Type B pancreatic cell (in vitro differentiated cells): ENCODE data around the gene XPO6. TPM values are rescaled to one million over a fixed set of nuclear protein-coding genes. Genes with fewer than 3 reads are reported as not detected.
A peak's percentile ranks its signal among the peaks of the same experiment; 100 is the strongest.

Experiments used
- DNase-seq: peaks from one replicate; pipeline ENCODE4 v3.0.0; 2021; ENCODE audit warnings: mixed read lengths; ENCODE audit not compliant: unreplicated experiment; ENCODE audit errors: extremely low spot score
- H3K27ac Mint-ChIP-seq: 2 replicates; pipeline ENCODE4 v1.8.0; 2021; ENCODE audit warnings: mild to moderate bottlenecking, mixed read lengths
- H3K27me3 Mint-ChIP-seq: 2 replicates; pipeline ENCODE4 v1.8.0; 2021; ENCODE audit warnings: mixed read lengths
- H3K36me3 Mint-ChIP-seq: 2 replicates; pipeline ENCODE4 v1.8.0; 2021; ENCODE audit warnings: mixed read lengths
- H3K4me1 Mint-ChIP-seq: one replicate; pipeline ENCODE4 v1.8.0; 2021; ENCODE audit warnings: mixed read lengths; ENCODE audit not compliant: unreplicated experiment
- H3K4me3 Mint-ChIP-seq: 2 replicates; pipeline ENCODE4 v1.8.0; 2021; ENCODE audit warnings: mild to moderate bottlenecking, mixed read lengths
- H3K9me3 Mint-ChIP-seq: 2 replicates; pipeline ENCODE4 v1.8.0; 2021; ENCODE audit warnings: mixed read lengths
- total RNA-seq: library from RNA; stranded (reverse); gene quantifications from 2 replicates; pipeline ENCODE4 v1.2.1, GENCODE V29; 2021; ENCODE audit warnings: low replicate concordance
- TF ChIP-seq, protein P1 (sequence below): fragments of 200-600 bp; sonication (generic); conservative IDR thresholded peaks from 2 replicates; pipeline ENCODE4 v1.5.0; 2021; ENCODE audit warnings: antibody characterized with exemption, mild to moderate bottlenecking

XPO6 gene
- total RNA-seq, 1 donor from 2014 or later, result 111 TPM

DNA sequence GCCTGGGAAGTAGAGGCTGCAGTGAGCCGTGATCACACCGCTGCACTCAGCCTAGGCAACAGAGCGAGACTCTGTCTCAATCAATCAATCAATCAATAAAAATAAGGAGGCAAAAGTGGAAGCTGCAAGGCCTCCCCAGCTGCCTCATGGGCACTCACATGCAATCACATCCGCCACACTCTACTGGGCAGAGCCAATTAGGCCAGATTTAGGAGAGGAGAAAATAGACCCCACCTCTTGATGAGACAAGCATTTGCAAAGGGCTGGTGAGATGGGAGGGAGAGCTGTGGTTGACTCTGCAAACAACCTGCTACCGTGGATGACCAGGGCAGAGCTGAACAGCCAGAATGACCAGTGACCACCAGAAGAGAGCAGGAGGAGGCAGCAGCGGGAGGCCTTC is 133.5 kb downstream of the XPO6 start:
- TF ChIP-seq, protein P1, sequence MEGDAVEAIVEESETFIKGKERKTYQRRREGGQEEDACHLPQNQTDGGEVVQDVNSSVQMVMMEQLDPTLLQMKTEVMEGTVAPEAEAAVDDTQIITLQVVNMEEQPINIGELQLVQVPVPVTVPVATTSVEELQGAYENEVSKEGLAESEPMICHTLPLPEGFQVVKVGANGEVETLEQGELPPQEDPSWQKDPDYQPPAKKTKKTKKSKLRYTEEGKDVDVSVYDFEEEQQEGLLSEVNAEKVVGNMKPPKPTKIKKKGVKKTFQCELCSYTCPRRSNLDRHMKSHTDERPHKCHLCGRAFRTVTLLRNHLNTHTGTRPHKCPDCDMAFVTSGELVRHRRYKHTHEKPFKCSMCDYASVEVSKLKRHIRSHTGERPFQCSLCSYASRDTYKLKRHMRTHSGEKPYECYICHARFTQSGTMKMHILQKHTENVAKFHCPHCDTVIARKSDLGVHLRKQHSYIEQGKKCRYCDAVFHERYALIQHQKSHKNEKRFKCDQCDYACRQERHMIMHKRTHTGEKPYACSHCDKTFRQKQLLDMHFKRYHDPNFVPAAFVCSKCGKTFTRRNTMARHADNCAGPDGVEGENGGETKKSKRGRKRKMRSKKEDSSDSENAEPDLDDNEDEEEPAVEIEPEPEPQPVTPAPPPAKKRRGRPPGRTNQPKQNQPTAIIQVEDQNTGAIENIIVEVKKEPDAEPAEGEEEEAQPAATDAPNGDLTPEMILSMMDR, result no peak
- no peak for DNase-seq
- Mint-ChIP-seq H3K9me3 (no peaks in the 10 kb centered on the region), H3K27me3 (no peaks in the 10 kb centered on the region), H3K4me3 (no peak overlapping the region), H3K27ac (no peak overlapping the region), H3K4me1 (peaks cover 4% of the 10 kb centered on the region), H3K36me3 (no peaks in the 10 kb centered on the region)

DNA sequence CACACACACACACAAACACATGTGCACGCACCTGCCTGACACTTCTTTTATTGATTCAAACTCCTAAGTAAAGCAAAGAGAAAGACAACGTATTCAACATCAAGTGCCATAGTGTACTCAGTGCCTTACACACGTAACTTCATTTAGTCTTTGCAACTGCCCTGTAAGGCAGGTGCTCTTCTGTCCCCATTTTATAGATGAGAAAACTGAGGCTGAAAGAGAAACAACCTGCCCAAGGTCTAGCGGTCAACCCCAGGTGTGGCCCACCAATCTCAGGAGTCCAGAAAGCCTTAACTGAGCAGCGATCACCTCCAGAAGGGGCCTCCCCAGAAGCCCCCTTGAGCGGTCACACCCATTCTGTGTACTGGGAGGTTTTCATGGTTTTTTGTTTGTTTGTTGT is 137.9 kb downstream of the XPO6 start:
- DNase-seq, result no peak
- H3K4me1 Mint-ChIP-seq, result no peaks in the 10 kb centered on the region
- H3K27ac Mint-ChIP-seq, result no peak overlapping the region
- H3K27me3 Mint-ChIP-seq, result peaks cover 9% of the 10 kb centered on the region
- H3K36me3 Mint-ChIP-seq, result no peaks in the 10 kb centered on the region
- H3K9me3 Mint-ChIP-seq, result no peaks in the 10 kb centered on the region
- no peak overlapping the region for H3K4me3 Mint-ChIP-seq
- TF ChIP-seq, protein P1, result no peak

DNA sequence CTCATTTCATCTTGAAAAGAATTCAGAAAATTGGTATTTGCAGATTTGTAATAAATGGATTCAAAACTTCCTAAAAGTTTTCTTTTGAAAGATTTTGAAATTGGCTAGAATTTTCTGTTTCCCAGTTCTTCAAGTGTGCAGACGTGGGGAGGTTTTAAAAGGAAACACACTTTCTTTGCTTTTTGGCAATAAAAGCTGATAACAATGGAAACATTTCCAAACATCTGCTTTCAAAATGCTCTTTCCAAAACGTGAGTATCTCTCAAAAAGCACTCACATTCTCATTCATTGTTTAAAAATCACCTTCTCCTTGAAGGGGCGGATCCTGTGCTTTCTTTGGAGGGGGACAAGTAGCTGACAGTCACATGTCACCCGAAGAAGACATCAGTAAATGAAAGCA is 139.7 kb downstream of the XPO6 start:
- peaks cover 22% of the 10 kb centered on the region for H3K27me3 Mint-ChIP-seq
- no peaks in the 10 kb centered on the region for H3K36me3 Mint-ChIP-seq
- H3K27ac Mint-ChIP-seq, result no peak overlapping the region
- no peak overlapping the region for H3K4me3 Mint-ChIP-seq
- no peak for DNase-seq
- TF ChIP-seq, protein P1, result no peak
- H3K4me1 Mint-ChIP-seq, result peaks cover 7% of the 10 kb centered on the region
- H3K9me3 Mint-ChIP-seq, result no peaks in the 10 kb centered on the region

DNA sequence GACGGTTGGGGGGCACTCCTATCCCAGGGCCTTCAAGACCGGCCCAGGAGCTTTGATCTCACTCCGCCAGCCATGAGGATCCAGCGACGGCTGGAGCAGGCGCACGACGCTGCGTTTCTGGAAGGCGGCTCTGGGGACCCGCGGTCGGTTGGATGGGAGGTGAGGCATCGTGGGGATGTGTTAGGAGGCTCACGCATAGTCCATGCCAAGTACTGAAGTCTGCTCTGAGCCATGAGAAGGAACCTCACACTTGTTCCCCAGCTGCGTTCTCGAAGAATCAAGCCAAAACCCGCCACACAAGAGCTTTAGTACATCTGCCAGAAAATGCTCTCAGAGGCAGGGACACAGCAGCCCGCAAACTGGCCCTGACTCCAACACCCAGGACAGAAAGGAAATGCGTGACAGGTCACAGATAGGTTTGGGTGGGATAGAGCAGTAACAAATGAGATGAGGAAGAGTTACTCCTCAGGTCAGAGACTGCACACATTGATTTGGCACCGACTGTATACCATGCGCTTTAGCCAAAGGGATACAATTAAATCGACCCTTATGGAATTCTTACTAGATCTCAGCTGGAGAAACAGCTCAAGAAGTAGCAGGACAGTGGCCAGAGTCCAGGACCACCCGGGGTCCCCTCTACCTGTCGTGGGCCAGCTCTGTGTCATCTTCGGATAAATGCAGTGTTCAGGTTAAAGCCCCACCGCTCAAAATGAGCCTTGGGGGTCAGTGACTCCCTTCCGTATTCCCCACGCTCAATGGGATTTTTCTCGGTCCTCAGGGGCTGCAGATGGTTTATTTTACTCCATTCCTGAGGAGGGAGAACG is 141.6 kb downstream of the XPO6 start:
- DNase-seq, result no peak
- peak overlapping the region; percentile 14 for H3K27ac Mint-ChIP-seq
- no peak overlapping the region for H3K4me3 Mint-ChIP-seq
- H3K27me3 Mint-ChIP-seq, result peaks cover 39% of the 10 kb centered on the region
- peaks cover 7% of the 10 kb centered on the region for H3K4me1 Mint-ChIP-seq
- H3K36me3 Mint-ChIP-seq, result no peaks in the 10 kb centered on the region
- TF ChIP-seq, protein P1, result no peak
- H3K9me3 Mint-ChIP-seq, result no peaks in the 10 kb centered on the region

DNA sequence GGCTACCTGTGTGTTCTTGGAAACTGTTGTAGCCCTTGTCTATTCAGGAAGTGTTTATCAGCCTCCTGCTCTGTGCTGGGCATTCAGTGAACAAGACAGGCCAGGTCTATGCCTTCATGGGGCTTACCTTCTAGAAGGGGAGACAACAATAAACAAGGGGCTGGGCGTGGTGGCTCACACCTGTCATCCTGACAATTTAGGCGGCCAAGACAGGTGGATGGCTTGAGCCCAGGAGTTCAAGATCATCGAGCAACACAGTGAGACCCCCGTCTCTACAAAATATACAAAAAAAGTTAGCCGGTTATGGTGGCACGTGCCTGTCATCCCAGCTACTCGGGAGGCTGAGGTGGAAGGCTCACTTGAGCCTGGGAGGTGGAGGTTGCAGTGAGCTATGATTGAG is 142.8 kb downstream of the XPO6 start:
- DNase-seq, result no peak
- Mint-ChIP-seq H3K4me3 (no peak overlapping the region), H3K36me3 (no peaks in the 10 kb centered on the region), H3K27ac (no peak overlapping the region), H3K27me3 (peaks cover 51% of the 10 kb centered on the region), H3K4me1 (peaks cover 7% of the 10 kb centered on the region), H3K9me3 (no peaks in the 10 kb centered on the region)
- TF ChIP-seq, protein P1, result no peak
